ENCODE measurements around the gene POU6F2. TPM values are rescaled to one million over a fixed set of nuclear protein-coding genes. Genes with fewer than 3 reads are reported as not detected.

POU6F2 gene
- total RNA-seq, 1 experiment from 2014 or later, result 0.27 TPM

DNA sequence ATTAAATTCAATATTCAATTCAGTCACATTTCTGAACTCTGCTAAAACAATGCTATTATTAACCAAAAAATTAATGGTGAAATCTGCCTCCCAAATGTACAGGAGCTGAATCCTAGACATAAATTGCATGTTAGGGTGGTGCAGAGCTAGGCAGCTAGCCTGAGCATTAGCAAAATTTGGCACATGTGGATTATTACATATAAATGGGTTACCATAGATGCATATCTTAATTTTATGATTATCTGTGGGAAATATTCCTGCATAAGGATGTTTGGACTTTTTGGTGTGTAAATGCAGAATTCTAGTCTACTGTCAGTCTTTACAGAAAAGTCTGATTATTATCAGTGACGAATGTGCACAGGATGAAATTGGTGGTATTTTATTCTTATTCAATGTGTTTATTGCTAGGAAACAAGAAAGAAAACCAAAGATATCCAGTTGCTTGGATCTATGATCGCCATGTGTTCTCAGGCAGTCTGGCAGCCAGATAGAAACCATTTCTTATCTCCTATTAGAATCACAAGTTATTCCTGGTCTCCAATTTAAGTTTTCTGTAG is 150.7 kb downstream of the POU6F2 start:
- no peak overlapping the region for H2AFZ ChIP-seq (ENCODE audit: low read depth, low read length, poor library complexity, severe bottlenecking)
- no TSS peak for BruUV-seq (replicated peaks)
- H3K27ac ChIP-seq (ENCODE audit: low read depth, low read length), result no peak overlapping the region
- no peaks in the 10 kb centered on the region for H3K36me3 ChIP-seq (ENCODE audit: control insufficient read depth in 1 of 2, insufficient read depth in 2 of 2, low read length in 2 of 2)
- no peak overlapping the region for H3K4me3 ChIP-seq (replicated peaks in 1 of 2; ENCODE audit: low read depth in 1 of 2, low read length in 2 of 2)
- CTCF ChIA-PET, result no interaction called here
- intact Hi-C loops (cut with micrococcal nuclease), result no loop called here
- H3K9ac ChIP-seq (ENCODE audit: low read length), result no peak overlapping the region
- no peaks in the 10 kb centered on the region for H4K20me1 ChIP-seq (ENCODE audit: insufficient read depth)
- RAD21 ChIA-PET (ENCODE audit: low non-redundant PET in 1 of 2, low total read pairs in 2 of 2, uncharacterized antibody in 2 of 2, unreplicated experiment in 2 of 2), result no interaction called here
- H3K4me2 ChIP-seq (ENCODE audit: low read length), result no peak overlapping the region
- H3K9me3 ChIP-seq (ENCODE audit: control insufficient read depth in 1 of 2, insufficient read depth in 1 of 2, low read depth in 1 of 2, low read length in 2 of 2), result no peaks in the 10 kb centered on the region; a peak in 1 of 4 replicates
- POLR2A ChIA-PET, result no interaction called here
- H3K79me2 ChIP-seq (ENCODE audit: insufficient read depth, low read length), result no peaks in the 10 kb centered on the region
- DNase-seq (ENCODE audit: low read depth, low spot score) (no peak), ATAC-seq (no peak)
- peaks cover 19% of the 10 kb centered on the region; the same call in 1 of the 2 replicates for H3K27me3 ChIP-seq (ENCODE audit: insufficient read depth, low read length)
- TF ChIP-seq POLR2AphosphoS5 (IDR thresholded peaks at IDR 0.05; ENCODE audit: low read depth, low read length) (no peak), ZNF274 (IDR thresholded peaks at IDR 0.05; ENCODE audit: low read depth, low read length) (no peak), ELF1 (IDR thresholded peaks at IDR 0.05; ENCODE audit: borderline replicate concordance, low read depth) (no peak), SP1 (IDR thresholded peaks at IDR 0.05; ENCODE audit: low read depth) (no peak), EGR1 (IDR thresholded peaks at IDR 0.05; ENCODE audit: low read depth) (no peak), RAD21 (IDR thresholded peaks at IDR 0.05; ENCODE audit: low read depth) (no peak), ATF3 (IDR thresholded peaks at IDR 0.05) (no peak), YY1 (IDR thresholded peaks at IDR 0.05; ENCODE audit: extremely low read depth, insufficient replicate concordance, low read depth, low read length) (no peak), CEBPB (IDR thresholded peaks at IDR 0.05; ENCODE audit: low read depth) (no peak), EZH2phosphoT487 (IDR thresholded peaks at IDR 0.05; ENCODE audit: borderline replicate concordance) (no peak), ZFX (IDR thresholded peaks at IDR 0.05) (no peak), TCF7L2 (IDR thresholded peaks at IDR 0.05; ENCODE audit: borderline replicate concordance, extremely low read depth, insufficient read depth, insufficient read length) (no peak), SIN3A (IDR thresholded peaks at IDR 0.05; ENCODE audit: low read depth) (no peak)
- H3K9me2 ChIP-seq (ENCODE audit: insufficient read depth), result no peaks in the 10 kb centered on the region
- no peaks in the 10 kb centered on the region for H3K4me1 ChIP-seq (ENCODE audit: control insufficient read depth in 1 of 2, insufficient read depth in 2 of 2, low read length in 2 of 2)
